Measurements from ENCODE around the gene RHOU.

RHOU gene

GRCh38 chr1:228743405-228743804 is 8.1 kb downstream of the RHOU start:
- H3K4me3 ChIP-seq (replicated peaks; ENCODE audit: low read depth, low read length), result no peak overlapping the region
- DNase-seq (ENCODE audit: extremely low read depth, low read depth), result no peak
- TF ChIP-seq CTCF (IDR thresholded peaks at IDR 0.05; ENCODE audit: low read depth, low read length, missing control alignments), result no peak

GRCh38 chr1:228744356-228744755 is 9.1 kb downstream of the RHOU start:
- H3K4me3 ChIP-seq (replicated peaks; ENCODE audit: low read depth, low read length), result no peak overlapping the region
- DNase-seq (ENCODE audit: extremely low read depth, low read depth), result no peak
- TF ChIP-seq CTCF (IDR thresholded peaks at IDR 0.05; ENCODE audit: low read depth, low read length, missing control alignments), result no peak

GRCh38 chr1:228744918-228745317 is 9.6 kb downstream of the RHOU start:
- no peak for DNase-seq (ENCODE audit: extremely low read depth, low read depth)
- no peak for TF ChIP-seq CTCF (IDR thresholded peaks at IDR 0.05; ENCODE audit: low read depth, low read length, missing control alignments)
- no peak overlapping the region for H3K4me3 ChIP-seq (replicated peaks; ENCODE audit: low read depth, low read length)

GRCh38 chr1:228745497-228745896 is 10.2 kb downstream of the RHOU start:
- no peak for DNase-seq (ENCODE audit: extremely low read depth, low read depth)
- no peak for TF ChIP-seq CTCF (IDR thresholded peaks at IDR 0.05; ENCODE audit: low read depth, low read length, missing control alignments)
- no peak overlapping the region for H3K4me3 ChIP-seq (replicated peaks; ENCODE audit: low read depth, low read length)

- H3K4me3 ChIP-seq (replicated peaks; ENCODE audit: low read depth, low read length), result no peak overlapping the region
- TF ChIP-seq CTCF (IDR thresholded peaks at IDR 0.05; ENCODE audit: low read depth, low read length, missing control alignments), result no peak
- DNase-seq (ENCODE audit: extremely low read depth, low read depth), result no peak
Measured at GRCh38 chr1:228747301-228747935, 12.1 kb downstream of the RHOU start.

- H3K4me3 ChIP-seq (replicated peaks; ENCODE audit: low read depth, low read length), result no peak overlapping the region
- no peak for TF ChIP-seq CTCF (IDR thresholded peaks at IDR 0.05; ENCODE audit: low read depth, low read length, missing control alignments)
- DNase-seq (ENCODE audit: extremely low read depth, low read depth), result no peak
Measured at GRCh38 chr1:228748029-228748428, 12.8 kb downstream of the RHOU start.

- DNase-seq (ENCODE audit: extremely low read depth, low read depth), result no peak
- no peak for TF ChIP-seq CTCF (IDR thresholded peaks at IDR 0.05; ENCODE audit: low read depth, low read length, missing control alignments)
- no peak overlapping the region for H3K4me3 ChIP-seq (replicated peaks; ENCODE audit: low read depth, low read length)
Measured at GRCh38 chr1:228748431-228748830, 13.2 kb downstream of the RHOU start.
